ENCODE measurements around the gene TCEA3. TPM values are rescaled to one million over a fixed set of nuclear protein-coding genes. Genes with fewer than 3 reads are reported as not detected.

The TCEA3 gene
- total and polyA plus RNA-seq, 4 experiments from 2014 or later, result 22.7 to 30.8 (median 28.3) TPM

DNA sequence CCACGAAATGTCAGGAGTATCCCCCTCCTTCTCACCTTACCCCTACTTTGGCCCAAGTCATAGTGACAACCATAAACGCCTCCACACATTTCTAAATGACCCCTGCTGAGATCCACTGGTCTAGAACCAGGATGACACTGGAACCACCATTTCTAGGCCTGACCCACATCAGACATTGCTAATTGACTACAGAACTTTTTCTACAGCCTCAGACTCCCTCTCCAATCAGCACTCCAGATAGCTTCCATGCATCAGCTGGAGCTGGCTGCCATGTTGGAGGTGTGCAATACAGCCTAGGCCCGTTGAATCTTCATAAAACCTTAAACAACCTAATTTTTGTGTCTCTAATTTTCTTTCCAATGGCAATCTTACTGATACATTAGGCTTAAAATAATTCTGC is 18.6 kb downstream of the TCEA3 start:
- POLR2A ChIA-PET (ENCODE audit: partially characterized antibody), result interaction anchor here (1.6 kb wide), 1 partner anchor 134 kb away, joined by 3 read pairs; no protein-coding TSS in a partner anchor
- intact Hi-C loops (cut with micrococcal nuclease), result no loop called here
- H3K27me3 Mint-ChIP-seq, result no peaks in the 10 kb centered on the region

GRCh38 chr1:23403735-23404486 is 20.6 kb downstream of the TCEA3 start:
- peak overlapping the region in 2 of 7 donors; percentile 14 to 22 for H3K27ac Mint-ChIP-seq
- H3K9me3 Mint-ChIP-seq, result no peaks in the 10 kb centered on the region
- Histone ChIP-seq H3K27me3 (ENCODE audit: insufficient read depth, low read length) (no peaks in the 10 kb centered on the region), H3K36me3 (ENCODE audit: insufficient read depth, low read length) (no peaks in the 10 kb centered on the region), H3K27ac (ENCODE audit: low read depth, low read length) (no peak overlapping the region), H3K9me3 (ENCODE audit: control insufficient read depth in 1 of 2, low read length in 2 of 2) (no peaks in the 10 kb centered on the region), H3K4me3 (ENCODE audit: low read length in 2 of 2) (no peak overlapping the region), H3K4me1 (ENCODE audit: insufficient read depth, low read length) (peaks cover 11% of the 10 kb centered on the region)
- intact Hi-C loops (cut with micrococcal nuclease), result loop anchor here (1.0 to 5.0 kb wide), 3 partner anchors 36 to 307 kb away; partner anchors contain the start of gene HNRNPR
- H3K27me3 Mint-ChIP-seq, result no peaks in the 10 kb centered on the region
- H3K4me3 Mint-ChIP-seq, result no peak overlapping the region
- POLR2A ChIA-PET (ENCODE audit: partially characterized antibody), result interaction anchor here (1.6 to 2.2 kb wide), 2 partner anchors 18 to 136 kb away, joined by 3 to 5 read pairs; no protein-coding TSS in a partner anchor
- peaks cover 5 to 12% (median 9%) of the 10 kb centered on the region in 4 donors for H3K4me1 Mint-ChIP-seq
- DNase-seq, result peak; percentile 69 to 76 (median 74)
- peaks cover 7 to 9% of the 10 kb centered on the region in 2 donors for H3K36me3 Mint-ChIP-seq
- CTCF ChIA-PET (ENCODE audit: partially characterized antibody), result interaction anchor here (0.6 to 3.2 kb wide), 29 partner anchors 9 to 305 kb away, joined by 3 to 16 read pairs (median 3); partner anchors contain the start of genes HNRNPR and HTR1D

More for the DNA sequence above, 18.6 kb downstream of the TCEA3 start:
- no peak overlapping the region for H3K4me3 Mint-ChIP-seq
- Histone ChIP-seq H3K4me3 (ENCODE audit: low read length in 2 of 2) (no peak overlapping the region), H3K9me3 (ENCODE audit: control insufficient read depth in 1 of 2, low read length in 2 of 2) (no peaks in the 10 kb centered on the region), H3K27me3 (ENCODE audit: insufficient read depth, low read length) (no peaks in the 10 kb centered on the region), H3K27ac (ENCODE audit: low read depth, low read length) (no peak overlapping the region), H3K36me3 (ENCODE audit: insufficient read depth, low read length) (no peaks in the 10 kb centered on the region), H3K4me1 (ENCODE audit: insufficient read depth, low read length) (peaks cover 11% of the 10 kb centered on the region)
- no peak for DNase-seq
- CTCF ChIA-PET (ENCODE audit: partially characterized antibody), result no interaction called here
- H3K9me3 Mint-ChIP-seq, result no peaks in the 10 kb centered on the region
- H3K27ac Mint-ChIP-seq, result no peak overlapping the region
- H3K36me3 Mint-ChIP-seq, result peaks cover 0 to 5% of the 10 kb centered on the region in 2 donors
- H3K4me1 Mint-ChIP-seq, result peaks cover 5 to 12% (median 9%) of the 10 kb centered on the region in 4 donors

DNA sequence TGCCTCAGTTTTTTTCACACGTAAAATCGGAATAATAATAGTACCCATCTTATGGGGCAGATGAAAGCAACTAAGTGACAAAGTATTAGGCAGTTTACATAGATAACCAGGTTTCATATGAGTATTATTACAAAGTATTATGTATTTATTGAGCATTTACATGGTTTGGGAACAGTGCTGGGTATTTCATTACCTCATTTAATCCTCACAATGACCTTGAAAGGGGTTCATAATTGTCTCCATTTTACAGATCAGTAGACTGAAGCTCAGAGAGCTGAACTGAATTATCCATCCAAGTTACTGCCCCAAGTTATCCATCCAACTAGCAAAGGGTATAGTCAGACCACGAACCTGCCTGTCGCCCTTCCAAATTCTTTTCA is 21.2 kb downstream of the TCEA3 start:
- Mint-ChIP-seq H3K4me3 (no peak overlapping the region), H3K9me3 (no peaks in the 10 kb centered on the region), H3K27me3 (no peaks in the 10 kb centered on the region), H3K27ac (peak overlapping the region in 1 of 7 donors; percentile 22), H3K36me3 (peaks cover 7 to 9% of the 10 kb centered on the region in 2 donors), H3K4me1 (peaks cover 5 to 12% (median 9%) of the 10 kb centered on the region in 4 donors)
- Histone ChIP-seq H3K36me3 (ENCODE audit: insufficient read depth, low read length) (no peaks in the 10 kb centered on the region), H3K4me3 (ENCODE audit: low read length in 2 of 2) (no peak overlapping the region), H3K27me3 (ENCODE audit: insufficient read depth, low read length) (no peaks in the 10 kb centered on the region), H3K4me1 (ENCODE audit: insufficient read depth, low read length) (peaks cover 11% of the 10 kb centered on the region), H3K9me3 (ENCODE audit: control insufficient read depth in 1 of 2, low read length in 2 of 2) (no peaks in the 10 kb centered on the region), H3K27ac (ENCODE audit: low read depth, low read length) (no peak overlapping the region)
- ChIA-PET CTCF (ENCODE audit: partially characterized antibody) (interaction anchor here (0.7 to 3.2 kb wide), 20 partner anchors 9 to 305 kb away, joined by 3 to 16 read pairs (median 4); partner anchors contain the start of gene HNRNPR), POLR2A (ENCODE audit: partially characterized antibody) (interaction anchor here (2.2 kb wide), 1 partner anchor 19 kb away, joined by 5 read pairs; no protein-coding TSS in a partner anchor)
- no peak for DNase-seq
- intact Hi-C loops (cut with micrococcal nuclease), result loop anchor here (5.0 kb wide), 2 partner anchors 61 to 306 kb away; partner anchors contain the start of gene HNRNPR

DNA sequence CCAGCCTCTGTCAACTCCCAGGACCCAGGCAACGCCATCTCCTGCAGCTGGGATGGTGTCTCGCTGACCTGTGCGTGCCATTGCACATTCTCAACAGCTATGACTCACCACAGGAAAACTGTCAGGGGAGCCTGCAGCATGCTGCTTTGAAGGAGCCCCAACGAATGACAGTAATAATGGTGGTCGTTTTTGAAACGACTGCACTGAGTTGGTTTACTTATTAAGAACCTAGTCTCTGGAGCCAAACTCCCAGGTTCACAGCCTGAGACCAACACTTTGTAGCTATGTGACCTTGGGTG is 21.6 kb downstream of the TCEA3 start:
- no peaks in the 10 kb centered on the region for H3K36me3 ChIP-seq (ENCODE audit: insufficient read depth, low read length)
- Mint-ChIP-seq H3K27me3 (no peaks in the 10 kb centered on the region), H3K27ac (no peak overlapping the region), H3K9me3 (no peaks in the 10 kb centered on the region), H3K36me3 (peaks cover 8 to 9% of the 10 kb centered on the region in 2 donors), H3K4me1 (peaks cover 5 to 12% (median 9%) of the 10 kb centered on the region in 4 donors), H3K4me3 (no peak overlapping the region)
- ChIA-PET CTCF (ENCODE audit: partially characterized antibody) (interaction anchor here (0.7 to 3.2 kb wide), 11 partner anchors 8 to 105 kb away, joined by 3 to 16 read pairs (median 3); partner anchors contain the start of gene HNRNPR), POLR2A (ENCODE audit: partially characterized antibody) (interaction anchor here (2.2 kb wide), 1 partner anchor 19 kb away, joined by 5 read pairs; no protein-coding TSS in a partner anchor)
- no peak for DNase-seq
- intact Hi-C loops (cut with micrococcal nuclease), result loop anchor here (5.0 kb wide), 2 partner anchors 61 to 306 kb away; partner anchors contain the start of gene HNRNPR
- no peaks in the 10 kb centered on the region for H3K9me3 ChIP-seq (ENCODE audit: control insufficient read depth in 1 of 2, low read length in 2 of 2)
- peaks cover 11% of the 10 kb centered on the region for H3K4me1 ChIP-seq (ENCODE audit: insufficient read depth, low read length)
- no peak overlapping the region for H3K4me3 ChIP-seq (ENCODE audit: low read length in 2 of 2)
- no peaks in the 10 kb centered on the region for H3K27me3 ChIP-seq (ENCODE audit: insufficient read depth, low read length)
- H3K27ac ChIP-seq (ENCODE audit: low read depth, low read length), result no peak overlapping the region

DNA sequence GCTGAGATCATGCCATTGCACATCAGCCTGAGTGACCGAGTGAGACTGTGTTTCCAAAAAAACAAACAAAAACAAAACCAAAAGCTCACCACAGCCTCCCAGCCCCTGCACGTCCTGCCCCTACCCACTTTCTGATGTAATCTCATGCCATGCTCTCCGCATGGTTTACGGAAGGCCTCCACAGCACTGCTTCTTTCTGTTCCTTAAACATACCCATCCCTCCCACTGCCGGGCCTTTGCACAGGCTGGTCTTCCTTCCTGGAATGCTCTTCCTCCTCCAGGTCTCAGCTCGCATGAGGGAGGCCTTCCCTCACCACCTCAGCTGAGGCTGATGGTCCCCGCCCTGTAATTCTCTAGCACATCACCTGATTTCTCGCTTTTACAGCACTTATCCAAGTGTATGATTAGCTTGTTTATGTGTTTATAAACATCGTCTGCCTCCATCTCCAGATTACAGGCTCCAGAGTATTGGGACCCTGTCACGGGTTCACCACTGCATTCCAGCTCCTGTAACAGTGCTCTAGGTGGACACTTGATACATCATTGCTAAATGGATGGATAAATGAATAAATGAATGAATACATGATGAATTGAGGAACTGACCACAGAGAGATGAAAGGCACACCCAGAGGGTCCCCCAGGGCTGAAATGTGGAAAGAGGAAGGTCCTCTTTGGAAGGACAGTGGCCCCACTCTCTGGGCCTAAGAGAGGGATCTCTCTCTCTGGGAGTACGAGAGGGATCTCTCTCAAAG is 22.1 kb downstream of the TCEA3 start:
- no peak for DNase-seq
- Histone ChIP-seq H3K4me3 (ENCODE audit: low read length in 2 of 2) (no peak overlapping the region), H3K9me3 (ENCODE audit: control insufficient read depth in 1 of 2, low read length in 2 of 2) (no peaks in the 10 kb centered on the region), H3K27me3 (ENCODE audit: insufficient read depth, low read length) (no peaks in the 10 kb centered on the region), H3K36me3 (ENCODE audit: insufficient read depth, low read length) (no peaks in the 10 kb centered on the region), H3K27ac (ENCODE audit: low read depth, low read length) (no peak overlapping the region), H3K4me1 (ENCODE audit: insufficient read depth, low read length) (peaks cover 11% of the 10 kb centered on the region)
- Mint-ChIP-seq H3K36me3 (peaks cover 11 to 12% of the 10 kb centered on the region in 2 donors), H3K4me3 (no peak overlapping the region), H3K9me3 (no peaks in the 10 kb centered on the region), H3K27ac (peak overlapping the region in 1 of 7 donors; percentile 47), H3K4me1 (peaks cover 5 to 12% (median 9%) of the 10 kb centered on the region in 4 donors), H3K27me3 (no peaks in the 10 kb centered on the region)
- intact Hi-C loops (cut with micrococcal nuclease), result loop anchor here (5.0 kb wide), 2 partner anchors 60 to 305 kb away; partner anchors contain the start of gene HNRNPR
- CTCF ChIA-PET (ENCODE audit: partially characterized antibody), result interaction anchor here (1.0 to 3.2 kb wide), 7 partner anchors 8 to 103 kb away, joined by 3 to 16 read pairs (median 9); partner anchors contain the start of gene HNRNPR
- POLR2A ChIA-PET (ENCODE audit: partially characterized antibody), result interaction anchor here (2.2 kb wide), 1 partner anchor 19 kb away, joined by 5 read pairs; no protein-coding TSS in a partner anchor

DNA sequence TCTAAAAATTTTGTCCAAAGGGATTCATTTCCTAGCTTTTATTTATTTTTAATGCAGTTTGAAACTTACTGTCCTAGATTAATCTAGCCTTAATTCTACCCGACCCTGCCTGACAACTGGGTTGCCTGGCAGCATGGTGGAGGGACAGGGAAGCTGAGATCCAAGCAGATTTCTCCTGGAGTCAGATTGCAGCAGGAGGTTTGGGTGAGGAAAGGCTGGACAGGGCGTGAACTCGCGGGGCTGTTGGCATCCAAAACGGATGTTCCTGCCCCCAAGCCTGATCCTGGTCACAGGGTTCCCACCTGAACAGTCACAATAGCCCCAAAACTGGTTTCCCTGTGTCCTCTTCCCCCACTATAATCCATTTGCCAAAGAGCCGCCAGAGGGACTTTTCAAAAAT is 23.2 kb downstream of the TCEA3 start:
- H3K27me3 Mint-ChIP-seq, result no peaks in the 10 kb centered on the region
- no peak overlapping the region for H3K4me3 ChIP-seq (ENCODE audit: low read length in 2 of 2)
- POLR2A ChIA-PET (ENCODE audit: partially characterized antibody), result no interaction called here
- H3K9me3 ChIP-seq (ENCODE audit: control insufficient read depth in 1 of 2, low read length in 2 of 2), result no peaks in the 10 kb centered on the region
- CTCF ChIA-PET (ENCODE audit: partially characterized antibody), result interaction anchor here (0.9 to 1.4 kb wide), 3 partner anchors 24 to 86 kb away, joined by 3 to 4 read pairs (median 4); no protein-coding TSS in a partner anchor
- no peaks in the 10 kb centered on the region for H3K36me3 ChIP-seq (ENCODE audit: insufficient read depth, low read length)
- peaks cover 12 to 16% of the 10 kb centered on the region in 2 donors for H3K36me3 Mint-ChIP-seq
- DNase-seq, result no peak
- H3K4me3 Mint-ChIP-seq, result no peak overlapping the region
- intact Hi-C loops (cut with micrococcal nuclease), result loop anchor here (5.0 kb wide), 2 partner anchors 59 to 304 kb away; partner anchors contain the start of gene HNRNPR
- no peak overlapping the region for H3K27ac Mint-ChIP-seq
- H3K9me3 Mint-ChIP-seq, result no peaks in the 10 kb centered on the region
- H3K27me3 ChIP-seq (ENCODE audit: insufficient read depth, low read length), result no peaks in the 10 kb centered on the region
- peaks cover 11% of the 10 kb centered on the region for H3K4me1 ChIP-seq (ENCODE audit: insufficient read depth, low read length)
- H3K27ac ChIP-seq (ENCODE audit: low read depth, low read length), result no peak overlapping the region
- H3K4me1 Mint-ChIP-seq, result peaks cover 5 to 12% (median 9%) of the 10 kb centered on the region in 4 donors
